Measurements from ENCODE around the gene NLRP8. TPM values are rescaled to one million over a fixed set of nuclear protein-coding genes. Genes with fewer than 3 reads are reported as not detected.

The NLRP8 gene
- total and polyA plus RNA-seq, 12 donors: not detected

DNA sequence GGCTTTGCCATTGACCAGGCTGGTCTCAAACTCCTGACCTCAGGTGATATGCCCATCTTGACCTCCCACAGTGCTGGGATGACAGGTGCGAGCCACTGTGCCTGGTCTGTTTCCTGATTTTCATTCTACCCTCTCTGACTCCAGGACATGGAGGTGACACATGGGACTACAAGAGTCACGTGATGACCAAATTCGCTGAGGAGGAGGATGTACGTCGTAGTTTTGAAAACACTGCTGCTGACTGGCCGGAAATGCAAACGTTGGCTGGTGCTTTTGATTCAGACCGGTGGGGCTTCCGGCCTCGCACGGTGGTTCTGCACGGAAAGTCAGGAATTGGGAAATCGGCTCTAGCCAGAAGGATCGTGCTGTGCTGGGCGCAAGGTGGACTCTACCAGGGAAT is 79.1 kb downstream of the NLRP8 start:
- Histone ChIP-seq H3K27me3 (no peaks in the 10 kb centered on the region), H3K27ac (no peak overlapping the region), H3K4me3 (no peak overlapping the region), H3K4me1 (replicated peaks in 1 of 2) (no peaks in the 10 kb centered on the region), H3K36me3 (replicated peaks in 1 of 2) (no peaks in the 10 kb centered on the region), H3K9me3 (replicated peaks in 1 of 3) (no peaks in the 10 kb centered on the region)
- TF ChIP-seq POLR2A (IDR thresholded peaks at IDR 0.05): no peak
- TF ChIP-seq, protein P1, sequence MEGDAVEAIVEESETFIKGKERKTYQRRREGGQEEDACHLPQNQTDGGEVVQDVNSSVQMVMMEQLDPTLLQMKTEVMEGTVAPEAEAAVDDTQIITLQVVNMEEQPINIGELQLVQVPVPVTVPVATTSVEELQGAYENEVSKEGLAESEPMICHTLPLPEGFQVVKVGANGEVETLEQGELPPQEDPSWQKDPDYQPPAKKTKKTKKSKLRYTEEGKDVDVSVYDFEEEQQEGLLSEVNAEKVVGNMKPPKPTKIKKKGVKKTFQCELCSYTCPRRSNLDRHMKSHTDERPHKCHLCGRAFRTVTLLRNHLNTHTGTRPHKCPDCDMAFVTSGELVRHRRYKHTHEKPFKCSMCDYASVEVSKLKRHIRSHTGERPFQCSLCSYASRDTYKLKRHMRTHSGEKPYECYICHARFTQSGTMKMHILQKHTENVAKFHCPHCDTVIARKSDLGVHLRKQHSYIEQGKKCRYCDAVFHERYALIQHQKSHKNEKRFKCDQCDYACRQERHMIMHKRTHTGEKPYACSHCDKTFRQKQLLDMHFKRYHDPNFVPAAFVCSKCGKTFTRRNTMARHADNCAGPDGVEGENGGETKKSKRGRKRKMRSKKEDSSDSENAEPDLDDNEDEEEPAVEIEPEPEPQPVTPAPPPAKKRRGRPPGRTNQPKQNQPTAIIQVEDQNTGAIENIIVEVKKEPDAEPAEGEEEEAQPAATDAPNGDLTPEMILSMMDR (IDR thresholded peaks at IDR 0.05): no peak
- WGBS, 4 donors: 86 to 89% (median 86%) methylated on average over 15 of the region's 15 CpGs
- intact Hi-C loops (cut with DNase I): no loop called here
- DNase-seq: no peak

Other genes with a start within 250 kb of the NLRP8 start
- not detected for gene NLRP9, start 209.4 kb upstream of the NLRP8 start, total RNA-seq
- gene NLRP9, start 209.4 kb upstream of the NLRP8 start, polyA plus RNA-seq: not detected
- under 1 TPM in 1 of 9 donors, not detected in 8; 0.28 TPM for gene RFPL4A, start 188.7 kb upstream of the NLRP8 start, total RNA-seq
- gene RFPL4A, start 188.7 kb upstream of the NLRP8 start, polyA plus RNA-seq: not detected
- gene RFPL4AL1, start 178.7 kb upstream of the NLRP8 start, total RNA-seq: not detected
- gene RFPL4AL1, start 178.7 kb upstream of the NLRP8 start, polyA plus RNA-seq: not detected
- under 1 TPM in 2 of 9 donors, not detected in 7; 0.06 to 0.11 TPM for gene NLRP11, start 115.8 kb upstream of the NLRP8 start, total RNA-seq
- not detected for gene NLRP11, start 115.8 kb upstream of the NLRP8 start, polyA plus RNA-seq
- gene NLRP4, start 111.3 kb upstream of the NLRP8 start, total RNA-seq: not detected
- gene NLRP4, start 111.3 kb upstream of the NLRP8 start, polyA plus RNA-seq: not detected
- gene NLRP13, start 15.5 kb upstream of the NLRP8 start, total RNA-seq: not detected
- not detected for gene NLRP13, start 15.5 kb upstream of the NLRP8 start, polyA plus RNA-seq
- gene NLRP5, start 38.9 kb downstream of the NLRP8 start, total RNA-seq: not detected
- gene NLRP5, start 38.9 kb downstream of the NLRP8 start, polyA plus RNA-seq: not detected
- 10 to 100 TPM in 8 of 9 donors, 1 to 10 TPM in 1; 8.5 to 51.5 (median 26.7) TPM for gene ZNF787, start 173.5 kb downstream of the NLRP8 start, total RNA-seq
- 10 to 100 TPM in 2 of 3 donors, 1 to 10 TPM in 1; 4.6 to 44.7 (median 31.0) TPM for gene ZNF787, start 173.5 kb downstream of the NLRP8 start, polyA plus RNA-seq
- 10 to 100 TPM; 19.5 to 66.3 (median 34.3) TPM for gene ZNF444, start 193.5 kb downstream of the NLRP8 start, total RNA-seq
- 10 to 100 TPM in 2 of 3 donors, 1 to 10 TPM in 1; 7.2 to 63.9 (median 39.4) TPM for gene ZNF444, start 193.5 kb downstream of the NLRP8 start, polyA plus RNA-seq
- not detected for gene GALP, start 228.2 kb downstream of the NLRP8 start, total RNA-seq
- gene GALP, start 228.2 kb downstream of the NLRP8 start, polyA plus RNA-seq: not detected
- under 1 TPM in 2 of 9 donors, not detected in 7; 0.11 to 0.19 TPM for gene ZSCAN5B, start 250.0 kb downstream of the NLRP8 start, total RNA-seq
- under 1 TPM in 2 of 3 donors, not detected in 1; 0.09 to 0.13 TPM for gene ZSCAN5B, start 250.0 kb downstream of the NLRP8 start, polyA plus RNA-seq

Measured in adrenal gland (tissue), 12 donors.